GM10248 (cell line): ENCODE data around the gene TMEM244.

Experiments used
- CTCF ChIA-PET: fragments of 300-600 bp; sonication (Branson Sonifier 250); formaldehyde crosslinking; extraction: SDS; loops from one replicate; lab custom pipeline; 2021; ENCODE audit warnings: antibody characterized with exemption; lab: Yijun Ruan, JAX
- POLR2A ChIA-PET: fragments of 350-650 bp; sonication (Branson Sonifier 250); formaldehyde crosslinking; extraction: SDS; loops from one replicate; lab custom pipeline; 2020; ENCODE audit warnings: antibody characterized with exemption; lab: Yijun Ruan, JAX
- DNase-seq: peaks from one replicate; pipeline ENCODE4 v3.0.0; 2012; ENCODE audit errors: extremely low spot score
- CTCF ChIP-seq: IDR thresholded peaks from 2 replicates; pipeline ENCODE4 v1.5.1; 2012; ENCODE audit warnings: mild to moderate bottlenecking, low read depth; ENCODE audit errors: extremely low read depth, missing control alignments, control extremely low read depth

TMEM244 gene

GRCh38 chr6:129865013-129865412 is 3.9 kb upstream of the TMEM244 start:
- POLR2A ChIA-PET: no interaction called here
- CTCF ChIA-PET: interaction anchor here (1.0 kb wide), 1 partner anchor 28 kb away, joined by 3 read pairs; no protein-coding TSS in a partner anchor
- DNase-seq: no peak
- TF ChIP-seq CTCF: no peak

GRCh38 chr6:129863664-129864063 is 2.5 kb upstream of the TMEM244 start:
- POLR2A ChIA-PET: no interaction called here
- no peak for DNase-seq
- TF ChIP-seq CTCF: no peak

GRCh38 chr6:129859524-129859923 is 1.6 kb downstream of the TMEM244 start:
- ChIA-PET CTCF (interaction anchor here (1.0 to 2.1 kb wide), 3 partner anchors 10 to 24 kb away, joined by 3 to 12 read pairs (median 4); no protein-coding TSS in a partner anchor), POLR2A (no interaction called here)
- DNase-seq: no peak
- TF ChIP-seq CTCF: no peak

More at GRCh38 chr6:129863664-129864063, 2.5 kb upstream of the TMEM244 start:
- CTCF ChIA-PET: interaction anchor here (1.6 kb wide), 1 partner anchor 12 kb away, joined by 5 read pairs; no protein-coding TSS in a partner anchor

- DNase-seq: no peak
- CTCF ChIA-PET: interaction anchor here (1.5 to 1.8 kb wide), 2 partner anchors 13 to 83 kb away, joined by 3 to 7 read pairs; no protein-coding TSS in a partner anchor
- POLR2A ChIA-PET: no interaction called here
- TF ChIP-seq CTCF: no peak
Observed at GRCh38 chr6:129857838-129858237, 3.3 kb downstream of the TMEM244 start.

GRCh38 chr6:129853996-129854711 is 7.0 kb downstream of the TMEM244 start:
- no peak for DNase-seq
- ChIA-PET POLR2A (no interaction called here), CTCF (interaction anchor here (0.9 to 1.3 kb wide), 3 partner anchors 10 to 16 kb away, joined by 3 to 6 read pairs (median 4); no protein-coding TSS in a partner anchor)
- no peak for TF ChIP-seq CTCF

- CTCF ChIA-PET: interaction anchor here (1.0 to 1.9 kb wide), 5 partner anchors 8 to 37 kb away, joined by 3 to 7 read pairs (median 4); partner anchors contain the start of gene TMEM244
- POLR2A ChIA-PET: no interaction called here
- no peak for TF ChIP-seq CTCF
- DNase-seq: no peak
Observed at GRCh38 chr6:129852257-129852858, 8.8 kb downstream of the TMEM244 start.
